Osteoblast (primary cell): ENCODE data around the gene SELENOM. TPM values are rescaled to one million over a fixed set of nuclear protein-coding genes. Genes with fewer than 3 reads are reported as not detected.

Source experiments
- DNase-seq: peaks from one replicate; pipeline ENCODE4 v3.0.0; 2011; ENCODE audit warnings: low spot score, mixed read lengths; ENCODE audit not compliant: insufficient read length; ENCODE audit errors: missing footprints
- H2AFZ ChIP-seq: 2 replicates; pipeline ENCODE4 v1.6.0; 2011; ENCODE audit warnings: mild to moderate bottlenecking, low read length
- H3K27ac ChIP-seq: 2 replicates; pipeline ENCODE4 v1.5.1; 2011; ENCODE audit warnings: mild to moderate bottlenecking, low read depth, low read length, moderate library complexity
- H3K27me3 ChIP-seq: 2 replicates; pipeline ENCODE4 v1.6.0; 2012; ENCODE audit warnings: mild to moderate bottlenecking, control low read depth, inconsistent platforms, low read length, moderate library complexity; ENCODE audit not compliant: insufficient read depth
- H3K36me3 ChIP-seq: 2 replicates; pipeline ENCODE4 v1.5.1; 2011; ENCODE audit warnings: mild to moderate bottlenecking, low read length, control low read depth, moderate library complexity; ENCODE audit not compliant: insufficient read depth
- H3K4me1 ChIP-seq: 2 replicates; pipeline ENCODE4 v1.5.1; 2011; ENCODE audit warnings: mild to moderate bottlenecking, low read length, control low read depth, moderate library complexity; ENCODE audit not compliant: insufficient read depth
- H3K4me2 ChIP-seq: 2 replicates; pipeline ENCODE4 v1.6.0; 2011; ENCODE audit warnings: mild to moderate bottlenecking, low read length; ENCODE audit not compliant: insufficient read depth
- H3K4me3 ChIP-seq: fragments of 200-600 bp; sonication (generic); 3 replicates; pipeline ENCODE4 v1.5.1; 2012; ENCODE audit warnings: mild to moderate bottlenecking, low read length, inconsistent platforms; ENCODE audit not compliant: insufficient read depth
- H3K79me2 ChIP-seq: 2 replicates; pipeline ENCODE4 v1.6.0; 2012; ENCODE audit warnings: mild to moderate bottlenecking, low read length, control low read depth, inconsistent platforms; ENCODE audit not compliant: insufficient read depth
- H3K9me3 ChIP-seq: 2 replicates; pipeline ENCODE4 v1.5.1; 2011; ENCODE audit warnings: low read depth, low read length, control low read depth
- H4K20me1 ChIP-seq: 2 replicates; pipeline ENCODE4 v1.6.0; 2012; ENCODE audit warnings: mild to moderate bottlenecking, low read length, control low read depth; ENCODE audit not compliant: insufficient read depth
- CTCF ChIP-seq: IDR thresholded peaks from 2 replicates; pipeline ENCODE4 v1.5.1; 2011; ENCODE audit warnings: mild to moderate bottlenecking, low read depth, low read length, moderate library complexity; ENCODE audit errors: extremely low read depth
- total RNA-seq: library from RNA; depleted of rRNA; stranded (reverse); fragments of >200 nt; gene quantifications from 2 replicates; pipeline ENCODE4 v1.2.3, GENCODE V29; 2012

SELENOM gene
- total RNA-seq, 1 donor: 157 TPM

- Histone ChIP-seq H3K4me1 (no peaks in the 10 kb centered on the region), H3K36me3 (no peaks in the 10 kb centered on the region), H2AFZ (no peak overlapping the region), H4K20me1 (no peaks in the 10 kb centered on the region), H3K27me3 (peaks cover 37% of the 10 kb centered on the region), H3K27ac (no peak overlapping the region), H3K79me2 (no peaks in the 10 kb centered on the region), H3K9me3 (no peaks in the 10 kb centered on the region), H3K4me3 (no peak overlapping the region), H3K4me2 (no peak overlapping the region)
- DNase-seq: peak; percentile 56
- TF ChIP-seq CTCF: no peak
Measured at GRCh38 chr22:31138126-31138525, 30.8 kb upstream of the SELENOM start.

GRCh38 chr22:31137721-31138120, 30.4 kb upstream of the SELENOM start:
- no peak overlapping the region for H3K27ac ChIP-seq
- DNase-seq: no peak
- H3K9me3 ChIP-seq: no peaks in the 10 kb centered on the region

GRCh38 chr22:31136711-31137110, 29.3 kb upstream of the SELENOM start:
- TF ChIP-seq CTCF: no peak
- Histone ChIP-seq H3K79me2 (no peaks in the 10 kb centered on the region), H3K27me3 (peaks cover 34% of the 10 kb centered on the region), H3K9me3 (no peaks in the 10 kb centered on the region), H3K36me3 (no peaks in the 10 kb centered on the region), H3K4me1 (no peaks in the 10 kb centered on the region), H3K4me2 (no peak overlapping the region), H3K27ac (no peak overlapping the region), H4K20me1 (no peaks in the 10 kb centered on the region), H2AFZ (no peak overlapping the region), H3K4me3 (no peak overlapping the region)
- DNase-seq: no peak

More at GRCh38 chr22:31137721-31138120, 30.4 kb upstream of the SELENOM start:
- H2AFZ ChIP-seq: no peak overlapping the region
- no peak overlapping the region for H3K4me2 ChIP-seq
- H4K20me1 ChIP-seq: no peaks in the 10 kb centered on the region
- TF ChIP-seq CTCF: no peak
- H3K79me2 ChIP-seq: no peaks in the 10 kb centered on the region
- H3K36me3 ChIP-seq: no peaks in the 10 kb centered on the region
- H3K4me3 ChIP-seq: no peak overlapping the region
- H3K4me1 ChIP-seq: no peaks in the 10 kb centered on the region
- peaks cover 37% of the 10 kb centered on the region for H3K27me3 ChIP-seq

GRCh38 chr22:31136155-31136554, 28.8 kb upstream of the SELENOM start:
- H3K27me3 ChIP-seq: peaks cover 29% of the 10 kb centered on the region
- H3K4me3 ChIP-seq: no peak overlapping the region
- no peak overlapping the region for H3K4me2 ChIP-seq
- no peaks in the 10 kb centered on the region for H4K20me1 ChIP-seq
- no peak overlapping the region for H2AFZ ChIP-seq
- no peaks in the 10 kb centered on the region for H3K4me1 ChIP-seq
- H3K27ac ChIP-seq: no peak overlapping the region
- no peak for TF ChIP-seq CTCF
- H3K79me2 ChIP-seq: no peaks in the 10 kb centered on the region
- H3K36me3 ChIP-seq: no peaks in the 10 kb centered on the region
- DNase-seq: peak; percentile 76
- no peaks in the 10 kb centered on the region for H3K9me3 ChIP-seq
